ENCODE results near the gene ZNG1B. TPM values are rescaled to one million over a fixed set of nuclear protein-coding genes. Genes with fewer than 3 reads are reported as not detected.
"Not testable (repeated sequence)": the region's sequence is repeated elsewhere in the genome, so short reads cannot be mapped to it uniquely, and the experiment has no call there.

Gene ZNG1B
- total RNA-seq, 8 experiments from 2014 or later, result 32.2 to 48.5 (median 39.0) TPM

- H3K27ac ChIP-seq; in situ Hi-C loops (cut with MboI; ENCODE audit: low pct_unique_long_range_greater_than_20kb in 2 of 9, low sequenced_read_pairs in 9 of 9, unreplicated experiment in 9 of 9); H3K4me1 ChIP-seq (replicated peaks in 1 of 2): not testable (repeated sequence)
- peak; percentile 21 to 78 (median 66) for ATAC-seq (replicated peaks in 6 of 8)
- H3K4me3 ChIP-seq, result peak overlapping the region in 4 of 5 donors; percentile 24 to 39 (median 32)
- WGBS, 10 experiments, result no CpG with 5 or more reads among the region's 64 CpGs
Observed at GRCh38 chr2:113541976-113542485, 104.5 kb downstream of the ZNG1B start.

- WGBS, 10 experiments, result no CpG with 5 or more reads among the region's 9 CpGs
- H3K4me3 ChIP-seq; in situ Hi-C loops (cut with MboI; ENCODE audit: low pct_unique_long_range_greater_than_20kb in 2 of 9, low sequenced_read_pairs in 9 of 9, unreplicated experiment in 9 of 9): not testable (repeated sequence)
Observed at GRCh38 chr2:113542529-113542928, 105.0 kb downstream of the ZNG1B start.

More at GRCh38 chr2:113542529-113542928, 105.0 kb downstream of the ZNG1B start:
- H3K4me1 ChIP-seq (replicated peaks in 1 of 2); H3K27ac ChIP-seq: not testable (repeated sequence)
- ATAC-seq (replicated peaks in 6 of 8), result peak in 2 of 8 experiments; percentile 4 to 42

Other genes with a start within 250 kb of the ZNG1B start
- gene PAX8, start 158.8 kb upstream of the ZNG1B start, total RNA-seq, result 10 to 100 TPM in 1 of 8 experiments, 1 to 10 TPM in 6, under 1 TPM in 1; 0.27 to 10.1 (median 3.5) TPM
- gene FOXD4L1, start 61.0 kb downstream of the ZNG1B start, total RNA-seq, result under 1 TPM in 7 of 8 experiments, not detected in 1; 0.15 to 0.85 (median 0.46) TPM
- gene RABL2A, start 189.6 kb downstream of the ZNG1B start, total RNA-seq, result 10 to 100 TPM in 7 of 8 experiments, 1 to 10 TPM in 1; 5.3 to 31.2 (median 16.2) TPM

Measured in motor neuron (in vitro differentiated cells).